NT2/D1 (cell line): ENCODE results near the gene GMDS.

ENCODE experiments used
- SUZ12 ChIP-seq: IDR thresholded peaks from 2 replicates; pipeline ENCODE4 v1.6.1; 2011; ENCODE audit not compliant: insufficient read length, insufficient read depth; ENCODE audit errors: extremely low read depth
- ZNF274 ChIP-seq: IDR thresholded peaks from 2 replicates; pipeline ENCODE4 v1.6.1; 2011; ENCODE audit warnings: mild to moderate bottlenecking, low read depth, low read length

- TF ChIP-seq ZNF274 (no peak), SUZ12 (no peak)
Measured at GRCh38 chr6:2097464-2097863, 147.9 kb downstream of the GMDS start.
